H9 (cell line): ENCODE measurements around the gene ENAM. TPM values are rescaled to one million over a fixed set of nuclear protein-coding genes. Genes with fewer than 3 reads are reported as not detected.

Source experiments
- DNase-seq: peaks from one replicate; pipeline ENCODE4 v3.0.0-alpha.2; 2017
- H2AFZ ChIP-seq: one replicate; pipeline ENCODE4 v1.6.1; 2013; ENCODE audit warnings: mild to moderate bottlenecking, low read length, control low read depth, moderate library complexity
- H2AK5ac ChIP-seq: 2 replicates; pipeline ENCODE4 v1.6.1; 2013; ENCODE audit warnings: low read length, control low read depth, mixed read lengths; ENCODE audit not compliant: insufficient read length
- H2BK120ac ChIP-seq: one replicate; pipeline ENCODE4 v1.6.1; 2013; ENCODE audit warnings: low read depth, mild to moderate bottlenecking, low read length, control low read depth, inconsistent platforms; ENCODE audit not compliant: poor library complexity, severe bottlenecking
- H2BK12ac ChIP-seq: 2 replicates; pipeline ENCODE4 v1.6.1; 2013; ENCODE audit warnings: low read length, control low read depth, mixed read lengths, low read depth; ENCODE audit not compliant: insufficient read length
- H2BK15ac ChIP-seq: 2 replicates; pipeline ENCODE4 v1.6.1; 2013; ENCODE audit warnings: low read depth, low read length, control low read depth
- H2BK20ac ChIP-seq: one replicate; pipeline ENCODE4 v1.6.1; 2013; ENCODE audit warnings: low read depth, mild to moderate bottlenecking, low read length, control low read depth, inconsistent platforms; ENCODE audit not compliant: poor library complexity, severe bottlenecking
- H2BK5ac ChIP-seq: 2 replicates; pipeline ENCODE4 v1.6.1; 2013; ENCODE audit warnings: low read length, control low read depth, mixed read lengths; ENCODE audit not compliant: insufficient read length
- H3K14ac ChIP-seq: 2 replicates; pipeline ENCODE4 v1.6.1; 2013; ENCODE audit warnings: low read length, control low read depth; ENCODE audit not compliant: insufficient read depth
- H3K18ac ChIP-seq: 2 replicates; pipeline ENCODE4 v1.6.1; 2013; ENCODE audit warnings: low read depth, mild to moderate bottlenecking, mixed read lengths, low read length, control low read depth; ENCODE audit not compliant: insufficient read length
- H3K23ac ChIP-seq: 2 replicates; pipeline ENCODE4 v1.6.1; 2013; ENCODE audit warnings: low read length, control low read depth, mixed read lengths, low read depth; ENCODE audit not compliant: insufficient read length
- H3K23me2 ChIP-seq: 2 replicates; pipeline ENCODE4 v1.6.1; 2013; ENCODE audit warnings: low read depth, mild to moderate bottlenecking, mixed read lengths, low read length, control low read depth; ENCODE audit not compliant: insufficient read length, poor library complexity, severe bottlenecking
- H3K27ac ChIP-seq: 2 replicates; pipeline ENCODE4 v1.5.1; 2013; ENCODE audit warnings: low read length, control low read depth, mixed read lengths, low read depth; ENCODE audit not compliant: insufficient read length
- H3K27me3 ChIP-seq: 2 replicates; pipeline ENCODE4 v1.6.1; 2013; ENCODE audit warnings: low read length, control low read depth, inconsistent platforms; ENCODE audit not compliant: insufficient read depth
- H3K4ac ChIP-seq: 2 replicates; pipeline ENCODE4 v1.6.1; 2013; ENCODE audit warnings: low read depth, mild to moderate bottlenecking, control low read depth, inconsistent platforms, low read length, moderate library complexity
- H3K4me1 ChIP-seq: 2 replicates; pipeline ENCODE4 v1.6.1; 2013; ENCODE audit warnings: low read length, control low read depth, inconsistent platforms; ENCODE audit not compliant: insufficient read depth
- H3K4me2 ChIP-seq: 2 replicates; pipeline ENCODE4 v1.6.1; 2013; ENCODE audit warnings: low read length, control low read depth, mixed read lengths; ENCODE audit not compliant: insufficient read length, insufficient read depth
- H3K56ac ChIP-seq: 2 replicates; pipeline ENCODE4 v1.6.1; 2013; ENCODE audit warnings: low read depth, mild to moderate bottlenecking, mixed read lengths, low read length, control low read depth; ENCODE audit not compliant: insufficient read length
- H3K79me1 ChIP-seq: 2 replicates; pipeline ENCODE4 v1.6.1; 2013; ENCODE audit warnings: low read depth, mild to moderate bottlenecking, moderate library complexity, low read length, control low read depth, inconsistent platforms; ENCODE audit not compliant: insufficient read depth, poor library complexity, severe bottlenecking
- H3K79me2 ChIP-seq: 2 replicates; pipeline ENCODE4 v1.6.1; 2013; ENCODE audit warnings: low read length, control low read depth, inconsistent platforms; ENCODE audit not compliant: insufficient read depth
- H3K9ac ChIP-seq: 2 replicates; pipeline ENCODE4 v1.6.1; 2013; ENCODE audit warnings: low read length, control low read depth, mixed read lengths; ENCODE audit not compliant: insufficient read length; ENCODE audit errors: extremely low read depth
- H3K9me3 ChIP-seq: one replicate; pipeline ENCODE4 v1.6.1; 2013; ENCODE audit warnings: low read depth, low read length, inconsistent platforms; ENCODE audit not compliant: control insufficient read depth
- H3T11ph ChIP-seq: one replicate; pipeline ENCODE4 v1.6.1; 2013; ENCODE audit warnings: mild to moderate bottlenecking, low read length, control low read depth, inconsistent platforms
- H4K20me1 ChIP-seq: one replicate; pipeline ENCODE4 v1.6.1; 2013; ENCODE audit not compliant: control insufficient read depth, insufficient read length, insufficient read depth
- H4K5ac ChIP-seq: 2 replicates; pipeline ENCODE4 v1.6.1; 2013; ENCODE audit warnings: low read depth, mild to moderate bottlenecking, mixed read lengths, low read length, control low read depth; ENCODE audit not compliant: insufficient read length
- H4K8ac ChIP-seq: replicated peaks from 2 replicates; pipeline ENCODE4 v1.6.1; 2013; ENCODE audit warnings: low read length, control low read depth, mixed read lengths, low read depth; ENCODE audit not compliant: insufficient read length
- H4K91ac ChIP-seq: 2 replicates; pipeline ENCODE4 v1.6.1; 2013; ENCODE audit warnings: low read depth, mild to moderate bottlenecking, moderate library complexity, mixed read lengths, low read length, control low read depth; ENCODE audit not compliant: insufficient read length
- H3K27ac Mint-ChIP-seq, 3 experiments: 2 replicates in 2 of 3; 3 replicates in 1 of 3; pipeline ENCODE4 v1.8.0; 2020 to 2021; ENCODE audit warnings: mixed read lengths in 3 of 3, mild to moderate bottlenecking in 1 of 3, moderate library complexity in 1 of 3
- H3K27me3 Mint-ChIP-seq: 2 replicates; pipeline ENCODE4 v1.8.0; 2021; ENCODE audit warnings: low read depth, mild to moderate bottlenecking, moderate library complexity, mixed read lengths
- H3K36me3 Mint-ChIP-seq, 3 experiments: 2 replicates in 2 of 3; 3 replicates in 1 of 3; pipeline ENCODE4 v1.8.0; 2020 to 2021; ENCODE audit warnings: low read depth in 3 of 3, mixed read lengths in 3 of 3; ENCODE audit not compliant: insufficient read depth in 1 of 3
- H3K4me1 Mint-ChIP-seq, 2 experiments: 2 replicates each; pipeline ENCODE4 v1.8.0; 2020; ENCODE audit warnings: mixed read lengths in 2 of 2
- H3K4me3 Mint-ChIP-seq, 2 experiments: 2 replicates in 1 of 2; 3 replicates in 1 of 2; pipeline ENCODE4 v1.8.0; 2020 to 2021; ENCODE audit warnings: mild to moderate bottlenecking in 2 of 2, mixed read lengths in 2 of 2, moderate library complexity in 1 of 2
- H3K9me3 Mint-ChIP-seq, 2 experiments: 2 replicates in 1 of 2; 3 replicates in 1 of 2; pipeline ENCODE4 v1.8.0; 2020; ENCODE audit warnings: mild to moderate bottlenecking in 2 of 2, mixed read lengths in 2 of 2, moderate library complexity in 1 of 2
- CTCF ChIP-seq: fragments of 200-600 bp; sonication (generic); conservative IDR thresholded peaks from 3 replicates; pipeline ENCODE4 v1.8.0; 2021; ENCODE audit warnings: antibody characterized with exemption, mild to moderate bottlenecking
- total RNA-seq: library from RNA; stranded (reverse); gene quantifications from 2 replicates; pipeline ENCODE4 v1.2.1, GENCODE V29; 2021

ENAM gene
- total RNA-seq, 1 experiment from 2014 or later = not detected

DNA sequence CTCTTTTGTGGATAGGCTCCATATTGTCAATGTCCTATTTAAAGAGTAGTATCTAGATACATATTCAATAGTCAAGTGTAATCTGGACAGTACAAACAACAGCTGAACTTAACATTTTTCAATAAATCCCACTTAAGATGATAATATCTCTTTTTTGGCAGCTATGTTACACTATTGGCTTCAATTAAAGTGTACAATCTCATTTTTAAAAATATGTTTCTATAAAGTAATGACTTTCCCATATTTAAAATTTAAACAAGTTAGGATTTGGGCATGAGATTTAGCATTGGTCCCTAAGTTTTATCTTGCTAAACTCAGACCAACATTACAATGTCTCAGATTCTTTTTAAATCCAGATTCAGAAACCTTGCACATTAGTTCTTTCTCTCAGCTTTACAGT lies 45.6 kb downstream of the ENAM start:
- no peak for DNase-seq
- H3K79me2 ChIP-seq = no peaks in the 10 kb centered on the region
- no peak overlapping the region for H3K27ac ChIP-seq
- H3K4me1 ChIP-seq = no peaks in the 10 kb centered on the region
- no peaks in the 10 kb centered on the region for H3K4me1 Mint-ChIP-seq
- H3K9me3 ChIP-seq = no peaks in the 10 kb centered on the region
- no peaks in the 10 kb centered on the region for H3K23me2 ChIP-seq
- H3K23ac ChIP-seq = no peak overlapping the region
- no peak overlapping the region for H4K91ac ChIP-seq
- H3K56ac ChIP-seq = no peak overlapping the region
- H2AFZ ChIP-seq = no peak overlapping the region
- no peak overlapping the region for H3K4me3 Mint-ChIP-seq
- H3T11ph ChIP-seq = no peak overlapping the region
- no peak overlapping the region for H2AK5ac ChIP-seq
- no peak overlapping the region for H4K8ac ChIP-seq
- H2BK120ac ChIP-seq = no peak overlapping the region
- no peak overlapping the region for H2BK20ac ChIP-seq
- no peak overlapping the region for H3K27ac Mint-ChIP-seq
- H2BK15ac ChIP-seq = no peak overlapping the region
- H4K20me1 ChIP-seq = no peaks in the 10 kb centered on the region
- H2BK5ac ChIP-seq = no peak overlapping the region
- no peak overlapping the region for H3K4ac ChIP-seq
- H3K27me3 Mint-ChIP-seq = peaks cover 3% of the 10 kb centered on the region
- no peak overlapping the region for H3K4me2 ChIP-seq
- H3K9me3 Mint-ChIP-seq = no peaks in the 10 kb centered on the region
- no peak overlapping the region for H3K14ac ChIP-seq
- no peak overlapping the region for H2BK12ac ChIP-seq
- no peak for TF ChIP-seq CTCF
- H3K36me3 Mint-ChIP-seq = no peaks in the 10 kb centered on the region
- no peak overlapping the region for H3K18ac ChIP-seq
- H3K79me1 ChIP-seq = no peaks in the 10 kb centered on the region
- no peak overlapping the region for H4K5ac ChIP-seq
- H3K9ac ChIP-seq = no peak overlapping the region
- no peaks in the 10 kb centered on the region for H3K27me3 ChIP-seq
